NAMALWA (cell line): ENCODE measurements around the gene MMAB.

Experiments
- DNase-seq: peaks from one replicate; pipeline ENCODE4 v3.0.0-alpha.2; 2015; ENCODE audit warnings: low spot score

The MMAB gene

GRCh38 chr12:109559200-109559505, 14.2 kb downstream of the MMAB start:
- DNase-seq: no peak

GRCh38 chr12:109558374-109559199, 14.7 kb downstream of the MMAB start:
- no peak for DNase-seq

GRCh38 chr12:109557805-109558204, 15.5 kb downstream of the MMAB start:
- no peak for DNase-seq

GRCh38 chr12:109557200-109557599, 16.1 kb downstream of the MMAB start:
- DNase-seq: no peak

DNA sequence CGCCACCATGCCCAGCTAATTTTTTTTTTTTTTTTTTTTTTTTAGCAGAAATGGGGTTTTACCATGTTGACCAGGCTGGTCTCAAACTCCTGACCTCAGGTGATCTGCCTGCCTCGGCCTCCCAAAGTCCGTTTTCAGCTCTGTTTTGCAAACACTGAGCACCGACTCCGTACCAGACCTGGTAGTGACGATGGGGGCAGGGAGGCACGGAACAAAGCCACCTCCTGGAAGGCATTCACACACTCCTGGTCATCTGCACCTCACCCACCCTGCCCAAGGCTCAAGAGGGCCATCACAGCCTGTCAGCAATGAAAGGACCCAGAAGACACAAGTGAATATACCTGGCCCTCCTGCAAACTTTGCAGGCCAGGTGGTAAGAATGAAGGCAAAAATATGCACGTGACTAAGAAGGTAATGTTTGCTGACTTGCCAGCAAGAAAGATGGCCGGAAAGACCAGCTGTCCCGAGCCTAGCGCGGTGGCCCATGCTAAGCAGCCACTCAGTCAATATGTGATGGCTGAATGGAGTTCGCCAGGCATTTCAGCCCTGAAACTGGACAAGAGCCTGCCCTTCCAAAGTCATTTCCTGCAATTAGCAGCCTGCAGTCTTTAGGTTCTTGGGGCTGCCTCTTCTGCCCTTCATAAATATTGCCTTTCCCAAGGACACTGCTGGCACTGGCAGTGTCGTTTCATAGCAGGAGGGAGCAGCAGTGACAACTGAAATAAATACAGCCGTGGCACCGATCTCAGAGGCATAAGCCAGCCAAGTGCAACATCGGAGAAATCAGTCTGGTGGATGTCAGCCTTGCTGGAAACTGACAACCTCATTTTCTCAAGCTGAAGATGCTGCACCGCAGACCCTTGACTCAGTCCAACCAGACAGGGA, 17.6 kb downstream of the MMAB start:
- no peak for DNase-seq

GRCh38 chr12:109554761-109555160, 18.5 kb downstream of the MMAB start:
- DNase-seq: no peak

- DNase-seq: no peak
Measured at GRCh38 chr12:109553906-109554500, 19.3 kb downstream of the MMAB start.

GRCh38 chr12:109553483-109553882, 19.8 kb downstream of the MMAB start:
- DNase-seq: no peak

DNA sequence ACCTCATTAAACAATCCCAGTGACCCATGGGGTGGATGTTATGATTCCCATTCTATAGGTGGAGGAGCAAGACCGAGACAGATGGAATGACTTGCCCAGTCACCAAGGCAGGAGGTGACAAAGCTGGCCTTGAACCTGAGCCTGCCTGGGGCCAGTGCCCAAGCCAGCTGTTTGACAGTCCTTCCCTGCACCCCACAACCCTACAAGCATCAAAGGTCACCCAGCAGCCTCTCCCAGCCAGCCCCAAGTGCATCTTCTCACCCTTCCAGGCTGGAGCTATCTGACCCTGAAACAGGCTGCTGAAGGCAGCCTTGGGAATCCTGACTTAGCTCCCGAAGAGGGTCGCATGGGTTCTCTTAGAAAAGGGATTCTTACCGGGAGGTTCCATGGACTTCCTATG, 20.3 kb downstream of the MMAB start:
- no peak for DNase-seq

DNA sequence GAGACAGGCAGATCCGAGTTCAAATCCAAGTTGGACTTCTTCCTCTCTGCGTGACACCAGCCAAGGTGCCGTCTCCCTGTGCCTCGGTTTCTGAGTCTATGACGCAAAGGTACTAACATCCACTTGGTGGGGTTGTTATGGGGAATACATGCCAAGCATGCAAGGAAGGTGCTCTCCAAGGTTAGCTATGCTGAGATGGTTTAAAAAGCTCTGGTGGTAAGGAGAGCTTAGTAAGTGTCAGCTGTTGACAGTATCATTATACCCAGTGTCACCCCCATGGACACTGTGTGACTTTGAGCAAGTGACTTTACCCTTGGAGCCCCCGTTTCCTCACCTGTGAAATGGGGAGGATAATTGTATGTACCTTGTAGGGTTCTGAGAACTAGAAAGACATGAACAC, 22.2 kb downstream of the MMAB start:
- no peak for DNase-seq

GRCh38 chr12:109550281-109550680, 23.0 kb downstream of the MMAB start:
- no peak for DNase-seq

DNA sequence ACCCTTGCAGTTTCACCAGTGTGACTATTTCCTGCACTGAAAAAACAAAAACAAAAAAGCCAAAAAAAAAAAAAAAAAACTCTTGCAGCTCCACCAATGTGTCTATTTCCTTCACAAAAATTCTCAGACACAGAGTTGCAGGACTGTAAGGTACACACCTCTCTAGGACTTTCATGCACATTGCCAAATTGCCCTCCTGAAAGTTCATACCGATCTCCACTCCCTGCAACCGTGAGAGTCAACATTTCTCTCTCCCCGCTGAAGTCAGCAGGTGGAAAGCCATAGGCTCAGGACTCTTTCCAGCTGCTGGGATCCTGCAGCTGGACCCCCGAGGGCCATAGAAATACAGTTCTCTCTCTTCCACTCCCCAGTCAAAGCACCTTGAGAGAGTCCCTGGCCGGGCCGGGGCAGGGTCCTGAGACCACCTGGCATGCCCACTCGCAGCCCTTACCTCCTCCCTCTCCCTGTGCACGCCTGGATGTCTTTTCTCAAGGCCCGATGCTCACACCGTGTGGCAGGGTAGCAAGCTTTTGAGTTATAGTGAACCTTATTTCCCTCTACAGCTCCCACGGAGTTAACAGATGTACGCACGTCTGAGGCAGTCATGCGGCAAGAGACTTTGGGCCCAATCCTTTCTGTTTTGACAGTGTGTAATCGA, 23.6 kb downstream of the MMAB start:
- DNase-seq: no peak

DNA sequence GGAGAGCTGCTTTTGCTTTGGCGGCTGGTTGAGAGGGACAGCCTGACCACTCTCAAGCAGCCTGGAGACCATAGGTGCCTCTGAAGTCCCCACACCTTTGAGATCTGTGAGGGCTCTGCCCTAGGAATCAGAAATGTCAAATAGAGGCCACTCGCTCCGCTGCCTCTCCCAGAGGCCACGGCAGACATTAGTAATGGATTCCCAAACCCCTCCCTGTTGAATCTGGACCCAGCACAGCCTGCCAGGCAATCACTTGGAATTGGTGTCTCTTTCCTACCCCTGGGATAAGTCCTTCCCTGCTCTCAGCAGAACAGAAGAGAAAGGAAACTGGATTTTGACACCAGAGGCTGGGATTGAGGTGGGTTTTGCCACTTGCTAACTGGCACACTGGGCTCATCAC, 25.0 kb downstream of the MMAB start:
- DNase-seq: no peak

GRCh38 chr12:109547286-109547685, 26.0 kb downstream of the MMAB start:
- DNase-seq: no peak

DNA sequence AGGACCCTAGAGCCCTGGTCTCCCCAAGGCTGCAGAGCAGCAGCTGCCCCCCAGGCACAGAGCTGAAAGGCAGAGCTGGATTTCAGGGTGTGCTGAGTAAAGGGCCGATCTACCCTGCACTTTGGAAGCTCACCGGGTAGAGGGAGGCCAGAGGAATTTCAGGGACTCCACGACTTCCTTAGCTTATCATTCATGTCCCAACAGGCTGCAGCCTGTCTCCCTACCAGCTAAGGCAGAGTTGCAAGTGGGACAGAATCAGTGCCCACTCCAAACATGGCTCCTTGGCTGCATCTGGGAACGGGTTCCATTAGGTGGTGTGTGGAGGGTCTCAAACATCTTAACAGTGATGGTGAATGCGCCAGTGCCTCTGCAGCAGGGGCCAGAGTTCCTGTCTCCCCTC, 27.5 kb downstream of the MMAB start:
- DNase-seq: no peak

DNA sequence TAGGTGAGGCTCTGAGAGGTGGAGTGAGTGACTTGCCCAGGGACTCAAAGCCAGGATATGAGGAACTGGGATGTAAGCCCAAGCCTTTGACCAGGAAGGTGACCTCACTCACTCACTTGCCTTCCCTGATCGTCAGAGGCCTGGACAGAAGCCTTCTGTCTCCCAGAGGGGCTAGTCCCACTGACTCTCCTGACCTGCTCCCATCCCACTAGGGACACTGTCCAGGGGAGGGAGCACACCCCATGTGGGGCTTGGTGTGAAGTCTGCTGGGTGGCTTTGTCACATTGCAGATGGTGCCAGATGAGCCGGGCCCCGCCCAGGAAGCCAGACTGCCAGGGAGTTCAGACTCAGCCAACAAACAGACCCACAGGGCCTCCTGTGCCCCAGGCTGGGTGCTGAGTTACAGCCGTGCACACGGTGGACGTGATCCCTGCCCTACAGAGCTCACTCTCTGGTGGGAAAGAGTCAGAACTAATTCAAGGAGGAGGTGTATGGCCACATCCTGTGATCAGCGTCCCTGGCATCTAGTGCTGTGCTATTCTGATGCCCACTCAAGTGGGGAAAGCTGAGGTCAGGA, 28.3 kb downstream of the MMAB start:
- no peak for DNase-seq

DNA sequence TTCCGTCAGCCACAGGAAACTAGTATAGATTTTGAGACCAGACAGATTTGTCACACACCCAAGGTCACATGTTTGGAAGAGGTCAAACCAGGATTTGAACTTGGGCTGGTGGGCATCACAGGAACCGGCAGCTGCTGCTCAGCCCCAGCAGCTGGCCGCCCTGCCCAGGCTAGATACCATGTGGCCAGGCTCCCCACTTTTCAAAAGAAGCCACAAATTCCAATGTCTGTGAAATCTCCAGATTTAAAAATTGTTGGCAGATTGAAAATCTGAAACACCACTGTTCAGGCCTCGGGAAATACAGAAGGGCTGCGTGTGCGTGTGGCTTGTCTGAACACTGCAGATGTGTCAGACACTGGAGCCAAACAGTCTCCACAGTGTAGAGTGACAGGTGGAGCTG, 30.4 kb downstream of the MMAB start:
- DNase-seq: no peak

GRCh38 chr12:109542014-109542413, 31.3 kb downstream of the MMAB start:
- DNase-seq: no peak

DNA sequence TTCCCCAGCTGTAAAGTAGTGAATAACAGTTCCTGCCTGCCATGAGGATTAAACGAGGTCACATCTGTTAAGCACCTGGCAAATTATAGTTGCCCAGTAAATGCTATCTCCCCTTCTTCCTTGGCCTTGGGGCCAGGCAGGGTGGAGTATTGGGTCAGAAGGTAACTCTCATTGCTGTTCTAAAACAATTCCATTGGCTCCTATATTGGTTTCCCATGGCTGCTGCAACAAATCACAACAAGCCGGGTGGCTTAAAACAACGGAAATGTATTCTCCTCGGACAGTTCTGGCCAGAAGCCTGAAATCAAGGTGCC, 31.9 kb downstream of the MMAB start:
- no peak for DNase-seq

DNA sequence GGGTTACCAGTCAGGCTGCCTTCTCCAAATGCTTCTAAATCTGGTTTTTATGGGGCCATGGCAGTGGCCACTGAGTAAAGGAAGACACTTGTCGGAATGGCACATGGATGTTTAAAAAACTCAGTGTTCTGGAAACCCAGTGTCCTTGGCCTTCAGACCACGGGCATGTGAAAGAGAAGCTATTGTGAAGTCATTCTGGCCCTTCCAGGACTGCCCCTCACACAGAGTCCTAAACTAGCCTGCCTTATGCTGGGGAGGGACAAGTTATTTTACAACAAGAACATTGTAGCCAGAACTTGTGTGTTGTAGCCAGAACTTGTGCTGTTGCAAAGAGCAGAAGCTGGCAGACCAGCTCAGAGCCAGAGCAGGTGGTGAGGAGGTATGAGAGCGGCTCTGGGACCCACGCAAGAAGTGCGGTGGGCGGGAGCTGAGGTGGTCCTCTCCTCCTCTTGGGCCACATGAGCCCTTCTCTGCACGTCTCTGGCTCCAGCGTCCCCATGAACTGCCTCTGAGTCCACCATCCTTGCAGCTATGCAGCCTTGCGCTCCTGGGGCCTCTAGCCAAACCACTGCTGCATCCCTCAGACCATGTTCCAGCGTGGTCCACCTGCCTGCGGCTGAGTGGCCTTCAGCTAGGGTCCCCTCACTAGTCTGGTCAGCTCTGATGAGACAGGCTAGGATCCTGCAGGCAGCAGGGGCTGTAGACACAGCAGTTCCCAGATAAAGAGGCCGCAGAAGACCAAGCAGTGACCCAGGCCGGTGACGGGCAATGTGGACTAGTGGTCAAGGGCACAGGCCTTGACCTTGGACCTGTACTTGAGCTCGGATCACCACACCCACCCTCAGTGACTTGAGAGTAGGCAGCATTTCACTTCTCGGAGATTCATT, 32.5 kb downstream of the MMAB start:
- no peak for DNase-seq

DNA sequence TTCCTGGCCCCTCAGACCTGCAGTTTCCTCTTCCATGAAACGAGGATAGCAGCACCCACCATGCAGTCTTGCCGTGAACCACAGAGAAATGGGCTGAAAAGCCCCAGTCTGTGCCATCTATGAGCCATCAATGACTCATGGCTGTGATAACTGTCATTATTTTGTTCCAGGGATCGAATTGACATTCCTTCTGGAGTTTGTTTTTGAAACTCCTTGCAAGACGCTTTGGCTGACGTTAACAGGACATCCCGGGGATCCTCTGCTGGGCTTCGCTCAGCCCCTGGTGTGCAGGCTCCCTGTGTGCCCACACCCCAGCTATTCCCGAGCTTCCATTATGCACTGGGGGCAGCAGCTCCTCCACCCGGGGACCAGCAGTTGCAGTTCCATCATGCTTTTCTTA, 33.8 kb downstream of the MMAB start:
- no peak for DNase-seq
